ENCODE data around the gene ZNF280B. TPM values are rescaled to one million over a fixed set of nuclear protein-coding genes. Genes with fewer than 3 reads are reported as not detected.

The ZNF280B gene
- total and polyA plus RNA-seq, 9 of the 15 experiments (the other 6 are each of a cell fraction or from before 2014, with no cell fraction given), result 7.7 to 29.9 (median 20.0) TPM

DNA sequence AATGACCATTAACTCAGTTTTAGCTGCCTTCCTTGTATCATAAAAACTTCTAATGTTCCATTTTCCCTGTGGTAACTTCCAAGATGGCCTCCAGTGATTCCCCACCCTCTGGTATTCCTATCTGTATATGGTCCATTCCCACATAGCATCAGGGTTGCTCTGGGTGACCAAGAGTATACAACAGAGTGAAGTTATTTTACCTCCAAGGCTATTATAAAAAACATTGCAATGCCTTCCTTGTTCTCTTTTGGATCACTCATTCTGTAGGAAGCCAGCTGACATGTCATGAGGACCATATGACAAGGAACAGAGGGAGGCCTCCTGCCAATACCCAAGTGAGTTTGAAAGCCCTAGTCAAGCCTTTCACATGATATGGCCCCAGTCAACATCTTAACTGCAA lies 30.1 kb downstream of the ZNF280B start:
- CTCF ChIA-PET (ENCODE audit: low intra/inter-chr PET ratio), result interaction anchor here (1.1 kb wide), 1 partner anchor 18 kb away, joined by 3 read pairs; no protein-coding TSS in a partner anchor
- H3K27me3 ChIP-seq (ENCODE audit: control insufficient read depth in 2 of 2, insufficient read depth in 2 of 2, low read length in 2 of 2), result peaks cover 9 to 10% of the 10 kb centered on the region in 2 experiments
- H3K9me3 ChIP-seq (replicated peaks; ENCODE audit: control insufficient read depth, insufficient read depth, low read depth, low read length), result no peaks in the 10 kb centered on the region
- BruUV-seq (replicated peaks), result no TSS peak
- H3K36me3 ChIP-seq (ENCODE audit: control insufficient read depth, insufficient read depth, low read length), result no peaks in the 10 kb centered on the region
- H3K9ac ChIP-seq (ENCODE audit: insufficient read depth in 1 of 2, low read depth in 2 of 2, low read length in 2 of 2), result no peak overlapping the region
- ATAC-seq (peak; percentile 44), DNase-seq (ENCODE audit: extremely low read depth in 1 of 4, low spot score in 3 of 4) (peak; percentile 36 to 50 (median 46)), FAIRE-seq (no peak)
- H3K4me1 ChIP-seq (replicated peaks in 1 of 2; ENCODE audit: control insufficient read depth in 2 of 2, insufficient read depth in 2 of 2, low read length in 2 of 2), result peaks cover 0 to 7% of the 10 kb centered on the region in 2 experiments; a peak in 2 of 5 replicates
- in situ Hi-C loops (cut with MboI) (no loop called here), intact Hi-C loops (cut with micrococcal nuclease) (loop anchor here (5.0 kb wide), 1 partner anchor 79 kb away; the partner anchor contains the start of gene PRAME)
- no peak overlapping the region for H3K27ac ChIP-seq (ENCODE audit: extremely low read depth, low read depth, low read length)
- no peak overlapping the region for H3K4me2 ChIP-seq (ENCODE audit: insufficient read depth, low read length)
- H3K4me3 ChIP-seq, result no peak overlapping the region
- POLR2A ChIA-PET, result interaction anchor here (0.5 to 4.7 kb wide), 20 partner anchors 9 to 733 kb away, joined by 3 to 45 read pairs (median 4); partner anchors contain the start of genes PRAME and ZNF280A
- H4K20me1 ChIP-seq (replicated peaks; ENCODE audit: control insufficient read depth, insufficient read depth, low read length), result no peaks in the 10 kb centered on the region
- no peaks in the 10 kb centered on the region for H3K9me1 ChIP-seq (ENCODE audit: control insufficient read depth, insufficient read depth, low read length)
- no peaks in the 10 kb centered on the region for H3K79me2 ChIP-seq (ENCODE audit: control insufficient read depth, insufficient read depth, low read length)
- H2AFZ ChIP-seq (ENCODE audit: low read depth, low read length), result peak overlapping the region; percentile 11; the same call in 1 of the 2 replicates
- TF ChIP-seq, protein P1, sequence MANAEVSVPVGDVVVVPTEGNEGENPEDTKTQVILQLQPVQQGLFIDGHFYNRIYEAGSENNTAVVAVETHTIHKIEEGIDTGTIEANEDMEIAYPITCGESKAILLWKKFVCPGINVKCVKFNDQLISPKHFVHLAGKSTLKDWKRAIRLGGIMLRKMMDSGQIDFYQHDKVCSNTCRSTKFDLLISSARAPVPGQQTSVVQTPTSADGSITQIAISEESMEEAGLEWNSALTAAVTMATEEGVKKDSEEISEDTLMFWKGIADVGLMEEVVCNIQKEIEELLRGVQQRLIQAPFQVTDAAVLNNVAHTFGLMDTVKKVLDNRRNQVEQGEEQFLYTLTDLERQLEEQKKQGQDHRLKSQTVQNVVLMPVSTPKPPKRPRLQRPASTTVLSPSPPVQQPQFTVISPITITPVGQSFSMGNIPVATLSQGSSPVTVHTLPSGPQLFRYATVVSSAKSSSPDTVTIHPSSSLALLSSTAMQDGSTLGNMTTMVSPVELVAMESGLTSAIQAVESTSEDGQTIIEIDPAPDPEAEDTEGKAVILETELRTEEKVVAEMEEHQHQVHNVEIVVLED (CRISPR knock-in tag; IDR thresholded peaks at IDR 0.05), result peak; percentile 22; the same call in 1 of the 2 replicates
- peak; percentile 78; the same call in 1 of the 2 replicates for TF ChIP-seq EHMT2 (IDR thresholded peaks at IDR 0.05)
- no peak for TF ChIP-seq POLR2AphosphoS5 (IDR thresholded peaks at IDR 0.05; ENCODE audit: control insufficient read depth, insufficient read depth, low read depth, low read length)
- TF ChIP-seq RBM39 (optimal IDR thresholded peaks at IDR 0.05; ENCODE audit: low read depth, low read length), result no peak
- TF ChIP-seq, protein P2, sequence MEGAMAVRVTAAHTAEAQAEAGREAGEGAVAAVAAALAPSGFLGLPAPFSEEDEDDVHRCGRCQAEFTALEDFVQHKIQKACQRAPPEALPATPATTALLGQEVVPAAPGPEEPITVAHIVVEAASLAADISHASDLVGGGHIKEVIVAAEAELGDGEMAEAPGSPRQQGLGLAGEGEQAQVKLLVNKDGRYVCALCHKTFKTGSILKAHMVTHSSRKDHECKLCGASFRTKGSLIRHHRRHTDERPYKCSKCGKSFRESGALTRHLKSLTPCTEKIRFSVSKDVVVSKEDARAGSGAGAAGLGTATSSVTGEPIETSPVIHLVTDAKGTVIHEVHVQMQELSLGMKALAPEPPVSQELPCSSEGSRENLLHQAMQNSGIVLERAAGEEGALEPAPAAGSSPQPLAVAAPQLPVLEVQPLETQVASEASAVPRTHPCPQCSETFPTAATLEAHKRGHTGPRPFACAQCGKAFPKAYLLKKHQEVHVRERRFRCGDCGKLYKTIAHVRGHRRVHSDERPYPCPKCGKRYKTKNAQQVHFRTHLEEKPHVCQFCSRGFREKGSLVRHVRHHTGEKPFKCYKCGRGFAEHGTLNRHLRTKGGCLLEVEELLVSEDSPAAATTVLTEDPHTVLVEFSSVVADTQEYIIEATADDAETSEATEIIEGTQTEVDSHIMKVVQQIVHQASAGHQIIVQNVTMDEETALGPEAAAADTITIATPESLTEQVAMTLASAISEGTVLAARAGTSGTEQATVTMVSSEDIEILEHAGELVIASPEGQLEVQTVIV (CRISPR knock-in tag; IDR thresholded peaks at IDR 0.05; ENCODE audit: borderline replicate concordance), result no peak
- TF ChIP-seq, protein P3, sequence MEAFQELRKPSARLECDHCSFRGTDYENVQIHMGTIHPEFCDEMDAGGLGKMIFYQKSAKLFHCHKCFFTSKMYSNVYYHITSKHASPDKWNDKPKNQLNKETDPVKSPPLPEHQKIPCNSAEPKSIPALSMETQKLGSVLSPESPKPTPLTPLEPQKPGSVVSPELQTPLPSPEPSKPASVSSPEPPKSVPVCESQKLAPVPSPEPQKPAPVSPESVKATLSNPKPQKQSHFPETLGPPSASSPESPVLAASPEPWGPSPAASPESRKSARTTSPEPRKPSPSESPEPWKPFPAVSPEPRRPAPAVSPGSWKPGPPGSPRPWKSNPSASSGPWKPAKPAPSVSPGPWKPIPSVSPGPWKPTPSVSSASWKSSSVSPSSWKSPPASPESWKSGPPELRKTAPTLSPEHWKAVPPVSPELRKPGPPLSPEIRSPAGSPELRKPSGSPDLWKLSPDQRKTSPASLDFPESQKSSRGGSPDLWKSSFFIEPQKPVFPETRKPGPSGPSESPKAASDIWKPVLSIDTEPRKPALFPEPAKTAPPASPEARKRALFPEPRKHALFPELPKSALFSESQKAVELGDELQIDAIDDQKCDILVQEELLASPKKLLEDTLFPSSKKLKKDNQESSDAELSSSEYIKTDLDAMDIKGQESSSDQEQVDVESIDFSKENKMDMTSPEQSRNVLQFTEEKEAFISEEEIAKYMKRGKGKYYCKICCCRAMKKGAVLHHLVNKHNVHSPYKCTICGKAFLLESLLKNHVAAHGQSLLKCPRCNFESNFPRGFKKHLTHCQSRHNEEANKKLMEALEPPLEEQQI (IDR thresholded peaks at IDR 0.05), result no peak
- no peak for TF ChIP-seq DNMT1 (IDR thresholded peaks at IDR 0.05)
- no peak for TF ChIP-seq NFXL1 (CRISPR knock-in tag; IDR thresholded peaks at IDR 0.05)
- TF ChIP-seq, protein P4, sequence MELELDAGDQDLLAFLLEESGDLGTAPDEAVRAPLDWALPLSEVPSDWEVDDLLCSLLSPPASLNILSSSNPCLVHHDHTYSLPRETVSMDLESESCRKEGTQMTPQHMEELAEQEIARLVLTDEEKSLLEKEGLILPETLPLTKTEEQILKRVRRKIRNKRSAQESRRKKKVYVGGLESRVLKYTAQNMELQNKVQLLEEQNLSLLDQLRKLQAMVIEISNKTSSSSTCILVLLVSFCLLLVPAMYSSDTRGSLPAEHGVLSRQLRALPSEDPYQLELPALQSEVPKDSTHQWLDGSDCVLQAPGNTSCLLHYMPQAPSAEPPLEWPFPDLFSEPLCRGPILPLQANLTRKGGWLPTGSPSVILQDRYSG (tag; conservative IDR thresholded peaks at IDR 0.05; ENCODE audit: low read depth), result no peak; the same call in 1 of the 2 replicates
- TF ChIP-seq ZNF174 (CRISPR knock-in tag; IDR thresholded peaks at IDR 0.05), result no peak
- no peak for TF ChIP-seq SREBF2 (CRISPR knock-in tag; IDR thresholded peaks at IDR 0.05)
- TF ChIP-seq, protein P5, sequence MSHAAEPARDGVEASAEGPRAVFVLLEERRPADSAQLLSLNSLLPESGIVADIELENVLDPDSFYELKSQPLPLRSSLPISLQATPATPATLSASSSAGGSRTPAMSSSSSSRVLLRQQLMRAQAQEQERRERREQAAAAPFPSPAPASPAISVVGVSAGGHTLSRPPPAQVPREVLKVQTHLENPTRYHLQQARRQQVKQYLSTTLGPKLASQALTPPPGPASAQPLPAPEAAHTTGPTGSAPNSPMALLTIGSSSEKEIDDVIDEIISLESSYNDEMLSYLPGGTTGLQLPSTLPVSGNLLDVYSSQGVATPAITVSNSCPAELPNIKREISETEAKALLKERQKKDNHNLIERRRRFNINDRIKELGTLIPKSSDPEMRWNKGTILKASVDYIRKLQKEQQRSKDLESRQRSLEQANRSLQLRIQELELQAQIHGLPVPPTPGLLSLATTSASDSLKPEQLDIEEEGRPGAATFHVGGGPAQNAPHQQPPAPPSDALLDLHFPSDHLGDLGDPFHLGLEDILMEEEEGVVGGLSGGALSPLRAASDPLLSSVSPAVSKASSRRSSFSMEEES (CRISPR knock-in tag; IDR thresholded peaks at IDR 0.05), result 0 out of 2 replicates have a peak, but pooled peaks have one; percentile 0

Measured in K562 (cell line).